Measurements from ENCODE around the gene WDR38. TPM values are rescaled to one million over a fixed set of nuclear protein-coding genes. Genes with fewer than 3 reads are reported as not detected.

The WDR38 gene
- total RNA-seq, 1 donor: not detected

GRCh38 chr9:124810663-124811355 lies 42.5 kb upstream of the WDR38 start:
- peak; percentile 81 for DNase-seq (ENCODE audit: low read depth)
- no peak overlapping the region for H3K4me3 ChIP-seq (ENCODE audit: low read depth, low read length)
- no peak for TF ChIP-seq CTCF (IDR thresholded peaks at IDR 0.05; ENCODE audit: insufficient read depth, low read depth, low read length)

- DNase-seq (ENCODE audit: low read depth): peak; percentile 98
- H3K4me3 ChIP-seq (ENCODE audit: low read depth, low read length): no peak overlapping the region
- no peak for TF ChIP-seq CTCF (IDR thresholded peaks at IDR 0.05; ENCODE audit: insufficient read depth, low read depth, low read length)
Measured at GRCh38 chr9:124812441-124812876, 40.8 kb upstream of the WDR38 start.

GRCh38 chr9:124813041-124813440 lies 40.2 kb upstream of the WDR38 start:
- TF ChIP-seq CTCF (IDR thresholded peaks at IDR 0.05; ENCODE audit: insufficient read depth, low read depth, low read length): no peak

GRCh38 chr9:124813501-124814163 lies 39.6 kb upstream of the WDR38 start:
- H3K4me3 ChIP-seq (ENCODE audit: low read depth, low read length): no peak overlapping the region
- DNase-seq (ENCODE audit: low read depth): no peak
- TF ChIP-seq CTCF (IDR thresholded peaks at IDR 0.05; ENCODE audit: insufficient read depth, low read depth, low read length): no peak

More at GRCh38 chr9:124813041-124813440, 40.2 kb upstream of the WDR38 start:
- no peak overlapping the region for H3K4me3 ChIP-seq (ENCODE audit: low read depth, low read length)
- DNase-seq (ENCODE audit: low read depth): no peak

- TF ChIP-seq CTCF (IDR thresholded peaks at IDR 0.05; ENCODE audit: insufficient read depth, low read depth, low read length): no peak
- H3K4me3 ChIP-seq (ENCODE audit: low read depth, low read length): no peak overlapping the region
- DNase-seq (ENCODE audit: low read depth): no peak
Measured at GRCh38 chr9:124814164-124814535, 39.1 kb upstream of the WDR38 start.

GRCh38 chr9:124815601-124816000 lies 37.7 kb upstream of the WDR38 start:
- no peak for DNase-seq (ENCODE audit: low read depth)
- no peak overlapping the region for H3K4me3 ChIP-seq (ENCODE audit: low read depth, low read length)
- no peak for TF ChIP-seq CTCF (IDR thresholded peaks at IDR 0.05; ENCODE audit: insufficient read depth, low read depth, low read length)

Measured in fibroblast of villous mesenchyme (primary cell).